Measurements from ENCODE around the gene MAPK12.

MAPK12 gene

DNA sequence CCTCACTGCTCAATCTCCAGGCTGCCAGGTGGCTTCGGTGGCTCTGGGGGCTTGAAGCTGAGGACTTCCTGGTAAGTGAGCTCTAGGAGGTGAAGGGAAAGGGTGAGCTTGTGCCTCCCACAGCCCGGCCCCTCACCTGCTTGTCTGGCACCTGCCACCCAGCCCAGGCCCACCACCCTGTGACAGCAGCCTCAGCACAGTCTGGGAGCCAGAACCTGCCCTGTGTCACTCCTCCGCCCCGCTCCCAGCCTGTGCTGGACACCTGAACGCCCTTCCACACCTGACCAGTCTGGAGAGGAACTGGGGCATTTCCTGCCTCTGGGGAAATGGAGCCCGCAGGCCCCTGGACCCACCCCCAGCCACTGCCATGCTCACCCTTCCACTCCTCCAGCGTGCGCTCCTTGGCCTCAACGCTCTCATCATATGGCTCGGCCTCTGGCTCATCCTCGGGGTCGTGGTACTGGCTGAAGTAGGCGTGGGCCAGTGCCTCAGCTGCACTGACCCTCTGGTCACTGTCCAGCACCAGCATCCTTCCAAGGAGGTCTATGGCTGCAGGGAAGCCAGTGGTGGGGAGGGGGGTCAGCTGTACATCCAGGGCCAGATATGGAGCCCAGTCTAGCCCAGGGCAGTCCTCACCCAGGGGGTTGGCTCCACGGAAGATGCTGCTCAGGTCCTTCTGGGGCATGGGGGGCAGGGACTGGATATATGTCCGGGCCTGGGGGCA is 3.6 kb upstream of the MAPK12 start:
- no peak for DNase-seq

- DNase-seq, result peak in 1 of 2 experiments; percentile 17
Measured at GRCh38 chr22:50264104-50264745, 2.7 kb upstream of the MAPK12 start.

- DNase-seq, result no peak
Measured at GRCh38 chr22:50262973-50263617, 1.6 kb upstream of the MAPK12 start.

- DNase-seq, result no peak
Measured at GRCh38 chr22:50262460-50262911, 1.0 kb upstream of the MAPK12 start.

- peak; percentile 17 to 39 for DNase-seq
Measured at GRCh38 chr22:50260801-50261614, 475 bp downstream of the MAPK12 start.

GRCh38 chr22:50260434-50260800 is 1.1 kb downstream of the MAPK12 start:
- no peak for DNase-seq

DNA sequence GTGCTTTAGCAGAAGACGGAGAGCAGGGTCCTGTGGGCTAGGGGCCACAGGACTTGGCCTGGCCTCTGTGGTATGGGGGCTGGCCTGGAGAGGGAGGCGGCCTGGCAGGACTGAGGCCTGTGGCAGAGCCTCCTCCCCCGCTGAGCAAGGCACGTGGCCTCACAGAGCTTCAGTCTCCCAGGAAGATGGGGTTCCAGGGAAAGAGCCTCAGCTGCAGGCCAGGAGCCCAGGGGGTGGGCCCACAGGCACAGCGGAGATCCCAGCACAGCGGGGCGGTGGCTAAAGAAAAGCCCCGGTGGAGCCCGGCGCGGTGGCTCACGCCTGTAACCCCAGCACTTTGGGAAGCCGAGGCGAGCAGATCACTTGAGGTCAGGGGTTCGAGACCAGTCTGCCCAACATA is 2.2 kb downstream of the MAPK12 start:
- no peak for DNase-seq

GRCh38 chr22:50258361-50259292 is 2.9 kb downstream of the MAPK12 start:
- no peak for DNase-seq

DNA sequence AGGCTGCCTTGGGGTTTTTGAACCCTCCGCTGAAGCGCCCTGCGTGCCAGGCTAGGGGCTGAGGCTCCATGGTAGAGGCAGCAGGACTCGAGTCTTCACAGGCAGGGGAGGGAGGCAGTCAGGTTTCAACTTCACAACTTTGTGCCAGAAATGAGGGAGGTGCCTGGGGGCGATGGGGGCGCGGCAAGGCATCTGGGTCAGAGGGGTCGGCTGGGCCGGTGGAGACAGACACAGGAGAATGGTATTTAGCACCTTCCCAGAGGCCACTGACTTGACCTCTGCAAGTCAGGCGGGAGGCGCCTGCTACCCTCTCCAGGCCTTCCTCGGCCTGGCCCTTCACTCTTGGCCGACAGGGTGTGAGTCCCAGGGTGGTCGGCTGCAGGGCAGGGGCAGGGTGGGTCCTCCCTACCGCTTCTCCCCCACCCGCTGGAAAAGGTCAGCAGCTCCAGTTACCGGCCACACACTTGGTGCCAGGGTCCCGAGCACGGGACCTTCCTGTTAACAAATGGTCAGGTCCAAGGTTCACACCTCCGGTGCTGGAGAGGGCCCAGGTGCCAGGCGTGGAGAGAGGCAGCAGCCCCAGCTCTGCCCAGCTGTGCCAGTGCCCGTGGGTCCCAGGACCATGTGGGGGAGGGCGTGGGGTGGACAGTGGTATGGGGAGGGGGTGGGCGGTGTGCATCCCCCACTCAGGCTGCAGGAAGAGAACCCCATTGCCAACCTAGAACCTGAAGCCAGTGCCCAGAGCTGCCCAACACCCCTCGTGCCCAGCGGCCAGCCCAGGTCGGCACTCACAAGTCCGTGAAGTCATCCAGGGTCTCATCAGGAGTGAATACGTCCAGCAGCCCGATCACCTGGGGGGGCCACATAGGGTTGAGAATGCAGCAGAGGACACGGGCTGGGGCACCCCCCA is 3.8 kb downstream of the MAPK12 start:
- no peak for DNase-seq

GRCh38 chr22:50257041-50257440 is 4.4 kb downstream of the MAPK12 start:
- no peak for DNase-seq

- DNase-seq, result no peak
Measured at GRCh38 chr22:50256258-50256862, 5.1 kb downstream of the MAPK12 start.

- DNase-seq, result no peak
Measured at GRCh38 chr22:50255607-50256006, 5.9 kb downstream of the MAPK12 start.

GRCh38 chr22:50255099-50255498 is 6.4 kb downstream of the MAPK12 start:
- DNase-seq, result no peak

DNA sequence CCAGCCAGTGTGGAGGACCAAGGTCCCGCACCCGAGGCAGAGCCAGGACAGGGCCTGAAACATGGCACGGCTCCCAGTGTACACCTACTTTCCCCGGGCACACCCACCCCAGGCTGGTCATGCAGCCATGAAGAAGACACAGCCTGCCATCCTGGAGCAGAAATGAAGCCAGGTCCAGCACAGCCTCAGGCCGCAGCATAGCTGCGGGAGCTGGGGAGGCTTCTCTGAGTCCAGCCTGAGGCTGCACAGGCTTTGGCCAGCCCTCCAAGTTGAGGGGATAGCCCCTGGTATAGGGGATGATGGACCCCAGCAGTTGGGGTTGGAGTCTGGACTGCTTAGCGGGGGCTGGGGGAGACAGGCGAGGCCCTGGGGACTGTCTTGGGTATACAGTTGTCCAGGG is 7.5 kb downstream of the MAPK12 start:
- no peak for DNase-seq

- DNase-seq, result no peak
Measured at GRCh38 chr22:50253046-50253915, 8.2 kb downstream of the MAPK12 start.

- DNase-seq, result peak; percentile 66 to 68
Measured at GRCh38 chr22:50252082-50253045, 9.1 kb downstream of the MAPK12 start.

- no peak for DNase-seq
Measured at GRCh38 chr22:50251477-50252081, 9.9 kb downstream of the MAPK12 start.
